CD4-positive, alpha-beta T cell (primary cell): ENCODE data around the gene NCAPG2. TPM values are rescaled to one million over a fixed set of nuclear protein-coding genes. Genes with fewer than 3 reads are reported as not detected.

Experiments
- ATAC-seq: fragments of 200-7000 bp; cut with Tn5 transposase; one replicate; pipeline ENCODE4 v1.10.0; 2022; ENCODE audit warnings: mild to moderate bottlenecking; ENCODE audit not compliant: poor library complexity
- CTCF ChIA-PET: fragments of 350-600 bp; sonication (Branson Sonifier 250); formaldehyde crosslinking; loops from one replicate; lab custom pipeline; 2021; ENCODE audit warnings: antibody characterized with exemption, inconsistent platforms; lab: Charles Lee
- POLR2A ChIA-PET: fragments of 350-600 bp; sonication (Branson Sonifier 250); formaldehyde crosslinking; loops from one replicate; lab custom pipeline; 2021; ENCODE audit warnings: antibody characterized with exemption, inconsistent platforms; lab: Charles Lee
- DNase-seq, 14 experiments: peaks; one replicate each; pipeline ENCODE4 v3.0.0-alpha.2; 2013 to 2020; ENCODE audit warnings: mixed read lengths in 2 of 14
- H3K27ac ChIP-seq, 2 donors: one replicate each; pipeline versions ENCODE4 v1.5.1 to v1.7.0; 2013; ENCODE audit warnings: low read length in 2 of 2, low read depth in 1 of 2, mild to moderate bottlenecking in 1 of 2
- H3K27me3 ChIP-seq, 2 experiments: 1 replicate in 1 of 2; 2 replicates in 1 of 2; pipeline versions ENCODE4 v1.6.1 to v1.7.0; 2013; ENCODE audit warnings: low read length in 2 of 2, control low read depth in 1 of 2, mild to moderate bottlenecking in 1 of 2, moderate library complexity in 1 of 2; ENCODE audit not compliant: insufficient read depth in 2 of 2, control insufficient read depth in 1 of 2
- H3K36me3 ChIP-seq: one replicate; pipeline ENCODE4 v1.6.1; 2013; ENCODE audit warnings: low read length, control low read depth; ENCODE audit not compliant: insufficient read depth
- H3K4me1 ChIP-seq: one replicate; pipeline ENCODE4 v1.6.1; 2013; ENCODE audit warnings: low read length, control low read depth; ENCODE audit not compliant: insufficient read depth
- H3K4me3 ChIP-seq: one replicate; pipeline ENCODE4 v1.5.1; 2013; ENCODE audit warnings: mild to moderate bottlenecking, low read length, moderate library complexity
- H3K9me3 ChIP-seq, 2 experiments: 1 replicate in 1 of 2; 2 replicates in 1 of 2; pipeline versions ENCODE4 v1.6.1 to v1.7.0; 2013; ENCODE audit warnings: low read length in 2 of 2, mild to moderate bottlenecking in 2 of 2, control low read depth in 1 of 2, moderate library complexity in 1 of 2; ENCODE audit not compliant: control insufficient read depth in 1 of 2, insufficient read depth in 1 of 2
- H3K27ac Mint-ChIP-seq: one replicate; pipeline ENCODE4 v1.8.0; 2020; ENCODE audit warnings: mixed read lengths
- H3K27me3 Mint-ChIP-seq: one replicate; pipeline ENCODE4 v1.8.0; 2021; ENCODE audit warnings: mixed read lengths
- H3K36me3 Mint-ChIP-seq: one replicate; pipeline ENCODE4 v1.8.0; 2021; ENCODE audit warnings: low read depth, mixed read lengths
- H3K4me1 Mint-ChIP-seq: one replicate; pipeline ENCODE4 v1.8.0; 2021; ENCODE audit warnings: low read depth, mixed read lengths
- H3K4me3 Mint-ChIP-seq: one replicate; pipeline ENCODE4 v1.8.0; 2020; ENCODE audit warnings: mild to moderate bottlenecking, mixed read lengths
- H3K9me3 Mint-ChIP-seq: one replicate; pipeline ENCODE4 v1.8.0; 2020; ENCODE audit warnings: mixed read lengths
- intact Hi-C, 2 experiments: fragments of 100-400 bp; cut with DNase I in 1 of 2; cut with micrococcal nuclease in 1 of 2; formaldehyde crosslinking; loops; one replicate each; pipeline versions ENCODE4 v1.15.1 to v1.9.0; 2023 to 2025; cut with DNase I, micrococcal nuclease
- total RNA-seq, 174 experiments: library from RNA in 2 of 174; stranded (reverse) in 2 of 174; gene quantifications; one replicate each; pipeline ENCODE4 v1.2.3 and lab custom pipeline; 2021 to 2026
- TF ChIP-seq, protein P1 (sequence below): fragments of 200-600 bp; IDR thresholded peaks from one replicate; pipeline ENCODE4 v1.8.0; 2022; ENCODE audit warnings: antibody characterized with exemption, mild to moderate bottlenecking

Gene NCAPG2
- total RNA-seq, 2 experiments from 2014 or later = 9.9 to 11.8 TPM

DNA sequence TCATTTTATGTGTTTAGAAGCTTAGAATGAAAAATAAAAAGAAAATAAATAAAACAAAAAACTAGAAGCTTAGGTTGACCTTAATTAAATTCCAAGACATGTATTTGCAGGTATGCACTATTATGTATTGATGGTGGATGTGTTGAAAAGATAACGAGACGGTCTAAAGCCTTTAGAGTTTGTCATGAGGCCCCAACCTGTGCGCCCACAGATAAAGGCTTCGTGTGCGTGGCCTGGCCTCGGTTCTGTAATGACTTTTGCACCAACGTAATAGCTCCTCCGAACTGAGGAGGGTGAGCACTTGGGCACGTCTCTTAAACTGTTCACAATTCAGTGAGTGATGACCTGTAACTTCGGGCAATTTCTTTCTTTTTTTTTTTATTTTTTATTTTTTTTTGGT is 43.7 kb upstream of the NCAPG2 start:
- H3K4me3 ChIP-seq = no peak overlapping the region
- intact Hi-C loops = no loop called here
- no peaks in the 10 kb centered on the region for H3K4me1 ChIP-seq
- Mint-ChIP-seq H3K27ac (no peak overlapping the region), H3K36me3 (peaks cover 89% of the 10 kb centered on the region), H3K27me3 (no peaks in the 10 kb centered on the region), H3K4me3 (no peak overlapping the region), H3K9me3 (no peaks in the 10 kb centered on the region), H3K4me1 (no peaks in the 10 kb centered on the region)
- TF ChIP-seq, protein P1, sequence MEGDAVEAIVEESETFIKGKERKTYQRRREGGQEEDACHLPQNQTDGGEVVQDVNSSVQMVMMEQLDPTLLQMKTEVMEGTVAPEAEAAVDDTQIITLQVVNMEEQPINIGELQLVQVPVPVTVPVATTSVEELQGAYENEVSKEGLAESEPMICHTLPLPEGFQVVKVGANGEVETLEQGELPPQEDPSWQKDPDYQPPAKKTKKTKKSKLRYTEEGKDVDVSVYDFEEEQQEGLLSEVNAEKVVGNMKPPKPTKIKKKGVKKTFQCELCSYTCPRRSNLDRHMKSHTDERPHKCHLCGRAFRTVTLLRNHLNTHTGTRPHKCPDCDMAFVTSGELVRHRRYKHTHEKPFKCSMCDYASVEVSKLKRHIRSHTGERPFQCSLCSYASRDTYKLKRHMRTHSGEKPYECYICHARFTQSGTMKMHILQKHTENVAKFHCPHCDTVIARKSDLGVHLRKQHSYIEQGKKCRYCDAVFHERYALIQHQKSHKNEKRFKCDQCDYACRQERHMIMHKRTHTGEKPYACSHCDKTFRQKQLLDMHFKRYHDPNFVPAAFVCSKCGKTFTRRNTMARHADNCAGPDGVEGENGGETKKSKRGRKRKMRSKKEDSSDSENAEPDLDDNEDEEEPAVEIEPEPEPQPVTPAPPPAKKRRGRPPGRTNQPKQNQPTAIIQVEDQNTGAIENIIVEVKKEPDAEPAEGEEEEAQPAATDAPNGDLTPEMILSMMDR = no peak
- ChIA-PET CTCF (no interaction called here), POLR2A (no interaction called here)
- ATAC-seq = no peak
- H3K36me3 ChIP-seq = peaks cover 69% of the 10 kb centered on the region
- H3K27ac ChIP-seq = no peak overlapping the region
- H3K9me3 ChIP-seq = no peaks in the 10 kb centered on the region
- no peaks in the 10 kb centered on the region for H3K27me3 ChIP-seq
- no peak for DNase-seq

DNA sequence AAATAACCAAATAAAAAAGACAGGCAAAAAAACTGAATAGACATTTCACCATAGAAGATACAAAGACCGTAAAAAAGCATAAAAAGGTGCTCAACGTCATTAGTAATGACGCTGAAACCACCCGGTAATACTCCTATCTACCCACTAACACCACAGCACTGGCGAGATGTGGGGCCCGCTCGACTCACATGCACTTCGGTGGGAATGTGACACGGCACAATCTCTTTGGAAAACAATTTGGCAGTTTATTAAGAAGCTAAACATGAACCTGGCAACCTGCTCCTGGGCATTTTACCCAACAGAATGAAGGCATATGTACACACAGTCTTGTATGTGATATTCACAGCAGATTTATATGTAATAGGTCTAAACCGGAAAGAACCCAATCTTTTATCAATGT is 42.8 kb upstream of the NCAPG2 start:
- no peaks in the 10 kb centered on the region for H3K27me3 ChIP-seq
- peaks cover 73% of the 10 kb centered on the region for H3K36me3 ChIP-seq
- TF ChIP-seq, protein P1 = no peak
- no peak for ATAC-seq
- Mint-ChIP-seq H3K9me3 (no peaks in the 10 kb centered on the region), H3K4me3 (no peak overlapping the region), H3K36me3 (peaks cover 91% of the 10 kb centered on the region), H3K4me1 (no peaks in the 10 kb centered on the region), H3K27ac (no peak overlapping the region), H3K27me3 (no peaks in the 10 kb centered on the region)
- H3K9me3 ChIP-seq = no peaks in the 10 kb centered on the region
- intact Hi-C loops = no loop called here
- DNase-seq = no peak
- no peaks in the 10 kb centered on the region for H3K4me1 ChIP-seq
- no peak overlapping the region for H3K27ac ChIP-seq
- POLR2A ChIA-PET = no interaction called here
- H3K4me3 ChIP-seq = no peak overlapping the region
- CTCF ChIA-PET = no interaction called here

DNA sequence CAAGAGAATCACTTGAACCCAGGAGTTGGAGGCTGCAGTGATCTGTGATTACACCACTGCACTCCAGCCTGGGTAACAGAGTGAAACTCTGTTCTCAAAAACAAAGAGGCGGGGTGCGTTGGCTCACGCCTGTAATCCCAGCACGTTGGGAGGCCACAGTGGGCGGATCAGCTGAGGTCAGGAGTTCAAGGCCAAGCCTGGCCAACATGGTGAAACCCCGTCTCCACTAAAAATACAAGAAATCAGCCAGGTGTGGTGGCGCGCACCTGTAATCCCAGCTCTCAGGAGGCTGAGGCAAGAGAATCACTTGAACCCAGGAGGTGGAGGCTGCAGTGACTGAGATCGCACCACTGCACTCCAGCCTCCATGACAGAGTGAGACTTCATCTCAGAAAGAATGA is 42.4 kb upstream of the NCAPG2 start:
- H3K4me3 Mint-ChIP-seq = no peak overlapping the region
- Histone ChIP-seq H3K4me1 (no peaks in the 10 kb centered on the region), H3K9me3 (no peaks in the 10 kb centered on the region), H3K27ac (no peak overlapping the region), H3K27me3 (no peaks in the 10 kb centered on the region), H3K36me3 (peaks cover 78% of the 10 kb centered on the region), H3K4me3 (no peak overlapping the region)
- H3K27me3 Mint-ChIP-seq = no peaks in the 10 kb centered on the region
- ChIA-PET POLR2A (no interaction called here), CTCF (no interaction called here)
- DNase-seq (no peak), ATAC-seq (no peak)
- no peaks in the 10 kb centered on the region for H3K4me1 Mint-ChIP-seq
- intact Hi-C loops = no loop called here
- no peak overlapping the region for H3K27ac Mint-ChIP-seq
- H3K9me3 Mint-ChIP-seq = no peaks in the 10 kb centered on the region
- peaks cover 91% of the 10 kb centered on the region for H3K36me3 Mint-ChIP-seq
- TF ChIP-seq, protein P1 = no peak
